Transverse colon (tissue), 4 donors: ENCODE data around the gene RAPGEF1. TPM values are rescaled to one million over a fixed set of nuclear protein-coding genes. Genes with fewer than 3 reads are reported as not detected.

Experiments
- DNase-seq: peaks from one replicate; pipeline ENCODE4 v3.0.0-alpha.2; 2019
- H3K27ac ChIP-seq, 4 donors: fragments of 200-600 bp; sonication (generic); 2 replicates each; pipeline ENCODE4 v1.5.1; 2016 to 2018; ENCODE audit warnings: inconsistent platforms in 4 of 4
- H3K27me3 ChIP-seq: fragments of 200-600 bp; sonication (generic); 2 replicates; pipeline ENCODE4 v1.5.1; 2017; ENCODE audit warnings: inconsistent platforms
- H3K36me3 ChIP-seq, 4 donors: fragments of 200-600 bp; sonication (generic); 2 replicates each; pipeline ENCODE4 v1.5.1; 2017 to 2019; ENCODE audit warnings: inconsistent platforms in 4 of 4
- H3K4me1 ChIP-seq, 4 donors: fragments of 200-600 bp; sonication (generic); 2 replicates each; pipeline ENCODE4 v1.5.1; 2017 to 2020; ENCODE audit warnings: inconsistent platforms in 4 of 4
- H3K4me3 ChIP-seq, 4 donors: fragments of 200-600 bp; sonication (generic); 1 replicate in 1 of 4; 2 replicates in 3 of 4; pipeline versions ENCODE4 v1.5.1 to v1.6.1; 2017 to 2019; ENCODE audit warnings: inconsistent platforms in 4 of 4
- H3K9me3 ChIP-seq, 2 donors: fragments of 200-600 bp; sonication (generic); 2 replicates each; pipeline ENCODE4 v1.5.1; 2017 to 2019; ENCODE audit warnings: inconsistent platforms in 2 of 2
- CTCF ChIP-seq, 5 experiments: fragments of 200-600 bp in 3 of 5; fragments of 450-650 bp in 2 of 5; sonication (generic) in 3 of 5; IDR thresholded peaks; 1 replicate in 2 of 5; 2 replicates in 3 of 5; pipeline ENCODE4 v1.5.1; 2016 to 2017; ENCODE audit warnings: antibody characterized with exemption in 5 of 5, inconsistent platforms in 3 of 5, mild to moderate bottlenecking in 2 of 5, moderate library complexity in 1 of 5
- EP300 ChIP-seq: sonication (generic); formaldehyde crosslinking; IDR thresholded peaks from one replicate; pipeline ENCODE4 v1.6.1; 2017; ENCODE audit warnings: antibody characterized with exemption, low read depth
- POLR2A ChIP-seq: fragments of 450-650 bp; IDR thresholded peaks from one replicate; pipeline ENCODE4 v1.6.1; 2016; ENCODE audit warnings: antibody characterized with exemption, mild to moderate bottlenecking, moderate library complexity
- POLR2AphosphoS5 ChIP-seq, 3 donors: sonication (generic); formaldehyde crosslinking; IDR thresholded peaks; one replicate each; pipeline ENCODE4 v1.6.1; 2016; ENCODE audit warnings: antibody characterized with exemption in 3 of 3
- WGBS, 2 donors: methylation state at CpG; one replicate each; pipeline ENCODE4 v1.1.5; 2018; ENCODE audit warnings: low coverage in 1 of 2; 5-methylcytosine and 5-hydroxymethylcytosine counted together
- in situ Hi-C, 4 donors: fragments of 200-750 bp; cut with MboI; loops; one replicate each; pipeline versions ENCODE4 v1.15.0 to v1.15.1; 2017; ENCODE audit warnings: low sequenced_read_pairs in 3 of 4, low pct_ligation_motif_present in 1 of 4, low pct_unique_long_range_greater_than_20kb in 1 of 4
- intact Hi-C: fragments of 100-400 bp; cut with DNase I; formaldehyde crosslinking; loops from one replicate; pipeline ENCODE4 v1.15.1; 2023; ENCODE audit warnings: low total_unique reads
- total RNA-seq, 4 donors: library from RNA; depleted of rRNA; stranded (reverse); fragments of >200 nt; gene quantifications; one replicate each; pipeline ENCODE4 v1.1.0, GENCODE V29; 2016

RAPGEF1 gene
- total RNA-seq, 4 donors from 2014 or later = 49.8 to 86.0 (median 55.1) TPM

DNA sequence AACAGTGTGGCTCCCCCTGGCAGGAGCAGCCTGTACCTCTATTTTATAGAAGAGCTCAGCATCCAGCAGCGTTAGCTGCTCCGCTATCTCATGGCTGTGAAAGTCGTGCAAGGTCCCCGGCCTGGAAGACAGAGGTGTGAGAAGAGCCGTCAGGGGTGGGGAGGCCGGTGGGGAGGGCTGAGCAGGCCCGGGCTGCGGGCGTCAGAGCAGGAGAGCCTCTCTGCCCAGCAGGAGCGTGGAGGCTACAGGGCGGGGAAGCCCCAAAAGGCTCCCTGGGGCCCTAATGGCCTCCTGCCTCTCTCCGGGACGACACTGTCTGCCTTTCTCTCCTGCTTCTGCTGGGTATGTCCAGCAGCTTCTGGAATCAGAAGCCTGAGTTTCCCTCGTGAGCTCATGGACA is 152.0 kb downstream of the RAPGEF1 start:
- TF ChIP-seq CTCF (IDR thresholded peaks at IDR 0.05) (no peak), POLR2A (no peak), EP300 (no peak), POLR2AphosphoS5 (IDR thresholded peaks at IDR 0.05) (no peak)
- H3K9me3 ChIP-seq = no peaks in the 10 kb centered on the region
- WGBS, 2 donors = 90% methylated on average over 14 of the region's 14 CpGs; no CpG with 5 or more reads in 1 of the 2 donors
- H3K27ac ChIP-seq = no peak overlapping the region
- no peak overlapping the region for H3K4me3 ChIP-seq
- in situ Hi-C loops = no loop called here
- H3K36me3 ChIP-seq = peaks cover 0 to 45% (median 14%) of the 10 kb centered on the region in 4 donors
- intact Hi-C loops = no loop called here
- peaks cover 0 to 16% (median 0%) of the 10 kb centered on the region in 4 donors for H3K4me1 ChIP-seq
- DNase-seq = no peak
- H3K27me3 ChIP-seq = no peaks in the 10 kb centered on the region

DNA sequence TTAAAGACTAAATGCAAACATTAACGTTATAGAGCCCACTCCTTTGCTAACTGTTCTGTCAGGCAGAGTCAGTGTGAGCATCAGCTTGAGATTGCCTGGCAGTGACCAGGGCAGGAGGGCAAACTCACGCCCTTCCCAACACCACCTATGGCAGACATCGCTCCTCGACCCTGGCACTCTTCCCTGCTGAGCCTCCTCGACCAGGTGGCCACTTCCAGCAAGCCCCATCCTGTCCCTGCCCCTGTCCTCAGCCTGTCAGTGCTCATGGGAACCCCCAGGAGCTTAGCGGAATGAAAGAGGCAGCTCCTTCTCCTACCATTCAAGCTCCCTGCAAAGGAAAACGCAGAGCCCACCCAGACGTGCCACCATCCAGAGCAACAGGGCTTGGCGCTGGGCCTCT is 152.5 kb downstream of the RAPGEF1 start:
- Histone ChIP-seq H3K4me3 (no peak overlapping the region), H3K27ac (no peak overlapping the region), H3K27me3 (no peaks in the 10 kb centered on the region), H3K4me1 (peaks cover 0 to 16% (median 0%) of the 10 kb centered on the region in 4 donors), H3K36me3 (peaks cover 0 to 45% (median 14%) of the 10 kb centered on the region in 4 donors), H3K9me3 (no peaks in the 10 kb centered on the region)
- no peak for DNase-seq
- no peak for TF ChIP-seq CTCF (IDR thresholded peaks at IDR 0.05)
- no peak for TF ChIP-seq EP300
- TF ChIP-seq POLR2A = no peak
- no peak for TF ChIP-seq POLR2AphosphoS5 (IDR thresholded peaks at IDR 0.05)
- intact Hi-C loops = no loop called here
- in situ Hi-C loops = no loop called here
- whole genome bisulfite sequencing, 2 donors = 67 to 85% methylated on average over 3 to 7 of the region's 9 CpGs

DNA sequence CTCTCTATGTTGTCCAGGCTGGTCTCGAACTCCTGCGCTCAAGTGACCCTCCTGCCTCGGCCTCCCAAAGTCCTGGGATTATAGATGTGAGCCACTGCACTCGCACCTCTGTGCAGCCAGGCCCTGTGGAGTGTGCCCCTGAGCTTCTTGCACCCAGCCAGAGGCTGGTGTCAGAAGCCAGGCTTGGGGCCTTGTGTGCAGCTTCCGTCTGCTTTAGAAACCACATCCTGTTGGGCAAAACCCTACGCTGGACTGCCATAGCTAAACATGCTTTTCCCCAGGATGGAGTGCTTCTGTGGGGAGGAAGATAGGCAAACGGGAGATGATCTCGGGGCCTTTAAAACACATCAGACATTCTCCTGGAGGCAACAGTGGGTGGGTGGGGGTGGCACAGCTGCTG is 154.5 kb downstream of the RAPGEF1 start:
- peaks cover 0 to 55% (median 18%) of the 10 kb centered on the region in 4 donors for H3K36me3 ChIP-seq
- TF ChIP-seq EP300 = no peak
- TF ChIP-seq CTCF (IDR thresholded peaks at IDR 0.05) = no peak
- no peak for TF ChIP-seq POLR2AphosphoS5 (IDR thresholded peaks at IDR 0.05)
- no peak for TF ChIP-seq POLR2A
- no peaks in the 10 kb centered on the region for H3K9me3 ChIP-seq
- H3K27ac ChIP-seq = no peak overlapping the region
- peaks cover 0 to 9% (median 0%) of the 10 kb centered on the region in 4 donors for H3K4me1 ChIP-seq
- intact Hi-C loops = no loop called here
- no peak overlapping the region for H3K4me3 ChIP-seq
- no peaks in the 10 kb centered on the region for H3K27me3 ChIP-seq
- 69% methylated on average over 8 of the region's 8 CpGs; no CpG with 5 or more reads in 1 of the 2 donors for WGBS, 2 donors
- in situ Hi-C loops = no loop called here
- DNase-seq = peak; percentile 30

GRCh38 chr9:131584858-131585257 is 155.0 kb downstream of the RAPGEF1 start:
- TF ChIP-seq POLR2AphosphoS5 (IDR thresholded peaks at IDR 0.05) (no peak), EP300 (no peak), POLR2A (no peak), CTCF (IDR thresholded peaks at IDR 0.05) (no peak)
- H3K4me1 ChIP-seq = peaks cover 0 to 9% (median 0%) of the 10 kb centered on the region in 4 donors
- no peaks in the 10 kb centered on the region for H3K27me3 ChIP-seq
- no peak overlapping the region for H3K4me3 ChIP-seq
- H3K36me3 ChIP-seq = peaks cover 0 to 52% (median 21%) of the 10 kb centered on the region in 4 donors
- WGBS, 2 donors = 88% methylated on average over 7 of the region's 7 CpGs; no CpG with 5 or more reads in 1 of the 2 donors
- no peak overlapping the region for H3K27ac ChIP-seq
- no peaks in the 10 kb centered on the region for H3K9me3 ChIP-seq
- in situ Hi-C loops = no loop called here
- no peak for DNase-seq
- intact Hi-C loops = no loop called here
